Endothelial cell of umbilical vein (primary cell): ENCODE data around the gene VTA1.

ENCODE experiments used
- CTCF ChIP-seq, 2 donors: IDR thresholded peaks; 1 replicate in 1 of 2; 2 replicates in 1 of 2; pipeline ENCODE4 v1.5.1; 2011; ENCODE audit warnings: low read length in 2 of 2, mild to moderate bottlenecking in 2 of 2, moderate library complexity in 2 of 2, control low read depth in 1 of 2, inconsistent platforms in 1 of 2, low read depth in 1 of 2; ENCODE audit not compliant: insufficient read depth in 1 of 2; ENCODE audit errors: extremely low read depth in 1 of 2
- POLR2A ChIP-seq: IDR thresholded peaks from 2 replicates; pipeline ENCODE4 v1.6.1; 2012; ENCODE audit warnings: low read depth, mild to moderate bottlenecking, control low read depth, low read length

GRCh38 chr6:142167486-142167885 lies 20.4 kb downstream of the VTA1 start:
- TF ChIP-seq POLR2A (no peak), CTCF (IDR thresholded peaks at IDR 0.05; ENCODE audit: extremely low read depth in 1 of 2, insufficient read depth in 1 of 2, low read depth in 1 of 2, low read length in 2 of 2) (no peak)
